Lower leg skin (tissue), 4 donors: Measurements from ENCODE around the gene DHRS4L2. TPM values are rescaled to one million over a fixed set of nuclear protein-coding genes. Genes with fewer than 3 reads are reported as not detected.
A peak's percentile ranks its signal among the peaks of the same experiment; 100 is the strongest.
"Not testable (repeated sequence)": the region's sequence is repeated elsewhere in the genome, so short reads cannot be mapped to it uniquely, and the experiment has no call there.

Source experiments
- DNase-seq, 2 donors: peaks; one replicate each; pipeline ENCODE4 v3.0.0-alpha.2; 2019; ENCODE audit warnings: low spot score in 2 of 2
- H3K4me3 ChIP-seq: fragments of 200-600 bp; sonication (generic); 2 replicates; pipeline ENCODE4 v1.5.1; 2017; ENCODE audit warnings: mild to moderate bottlenecking, low read depth; ENCODE audit not compliant: poor library complexity, severe bottlenecking
- CTCF ChIP-seq, 3 donors: fragments of 450-650 bp; IDR thresholded peaks; one replicate each; pipeline ENCODE4 v1.5.1; 2016; ENCODE audit warnings: antibody characterized with exemption in 3 of 3, mild to moderate bottlenecking in 3 of 3, moderate library complexity in 2 of 3
- POLR2A ChIP-seq, 2 donors: fragments of 450-650 bp; IDR thresholded peaks; one replicate each; pipeline ENCODE4 v1.6.1; 2016 to 2017; ENCODE audit warnings: antibody characterized with exemption in 2 of 2, mild to moderate bottlenecking in 1 of 2, moderate library complexity in 1 of 2
- WGBS, 2 donors: methylation state at CpG; one replicate each; pipeline ENCODE4 v1.1.5; 2018; 5-methylcytosine and 5-hydroxymethylcytosine counted together
- intact Hi-C: fragments of 100-400 bp; cut with DNase I; formaldehyde crosslinking; loops from one replicate; pipeline ENCODE4 v1.15.0; 2023; ENCODE audit warnings: low total_unique reads
- total RNA-seq, 4 donors: library from RNA; depleted of rRNA; stranded (reverse); fragments of >200 nt; gene quantifications; one replicate each; pipeline ENCODE4 v1.1.0, GENCODE V29; 2016

The DHRS4L2 gene
- total RNA-seq, 4 donors from 2014 or later: 15.8 to 40.4 (median 23.3) TPM

- WGBS, 2 donors: 57 to 89% methylated on average over 1 of the region's 2 CpGs
- intact Hi-C loops, H3K4me3 ChIP-seq, DNase-seq: not testable (repeated sequence)
Observed at GRCh38 chr14:23996825-23997224, 8.1 kb downstream of the DHRS4L2 start.

- H3K4me3 ChIP-seq, intact Hi-C loops, DNase-seq: not testable (repeated sequence)
- 94% methylated on average over 3 of the region's 5 CpGs; no CpG with 5 or more reads in 1 of the 2 donors for WGBS, 2 donors
Observed at GRCh38 chr14:23999640-24000039, 10.9 kb downstream of the DHRS4L2 start.

GRCh38 chr14:24001078-24001477, 12.3 kb downstream of the DHRS4L2 start:
- H3K4me3 ChIP-seq, DNase-seq, intact Hi-C loops: not testable (repeated sequence)

DNA sequence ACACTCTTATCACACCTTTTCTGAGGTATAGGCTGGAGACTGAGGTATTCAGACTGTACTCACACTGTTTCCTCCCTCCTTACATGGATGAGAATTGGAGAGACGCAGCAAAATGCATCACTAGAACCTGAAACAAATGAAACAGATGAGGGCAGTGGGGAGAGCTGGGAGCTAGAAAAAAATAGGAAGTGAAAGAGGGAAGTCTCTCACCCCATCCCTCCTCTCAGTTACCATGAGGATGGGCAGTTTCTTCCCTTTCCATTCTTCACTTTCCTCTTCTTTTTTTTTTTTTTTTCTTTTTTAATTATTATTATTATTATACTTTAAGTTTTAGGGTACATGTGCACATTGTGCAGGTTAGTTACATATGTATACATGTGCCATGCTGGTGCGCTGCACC, 12.9 kb downstream of the DHRS4L2 start:
- intact Hi-C loops, DNase-seq, H3K4me3 ChIP-seq: not testable (repeated sequence)
- WGBS, 2 donors: 100% methylated on average over 1 of the region's 2 CpGs; no CpG with 5 or more reads in 1 of the 2 donors

- DNase-seq, intact Hi-C loops, H3K4me3 ChIP-seq: not testable (repeated sequence)
- WGBS, 2 donors: 32% methylated on average over 5 of the region's 15 CpGs; no CpG with 5 or more reads in 1 of the 2 donors
Observed at GRCh38 chr14:24006471-24006816, 17.7 kb downstream of the DHRS4L2 start.

DNA sequence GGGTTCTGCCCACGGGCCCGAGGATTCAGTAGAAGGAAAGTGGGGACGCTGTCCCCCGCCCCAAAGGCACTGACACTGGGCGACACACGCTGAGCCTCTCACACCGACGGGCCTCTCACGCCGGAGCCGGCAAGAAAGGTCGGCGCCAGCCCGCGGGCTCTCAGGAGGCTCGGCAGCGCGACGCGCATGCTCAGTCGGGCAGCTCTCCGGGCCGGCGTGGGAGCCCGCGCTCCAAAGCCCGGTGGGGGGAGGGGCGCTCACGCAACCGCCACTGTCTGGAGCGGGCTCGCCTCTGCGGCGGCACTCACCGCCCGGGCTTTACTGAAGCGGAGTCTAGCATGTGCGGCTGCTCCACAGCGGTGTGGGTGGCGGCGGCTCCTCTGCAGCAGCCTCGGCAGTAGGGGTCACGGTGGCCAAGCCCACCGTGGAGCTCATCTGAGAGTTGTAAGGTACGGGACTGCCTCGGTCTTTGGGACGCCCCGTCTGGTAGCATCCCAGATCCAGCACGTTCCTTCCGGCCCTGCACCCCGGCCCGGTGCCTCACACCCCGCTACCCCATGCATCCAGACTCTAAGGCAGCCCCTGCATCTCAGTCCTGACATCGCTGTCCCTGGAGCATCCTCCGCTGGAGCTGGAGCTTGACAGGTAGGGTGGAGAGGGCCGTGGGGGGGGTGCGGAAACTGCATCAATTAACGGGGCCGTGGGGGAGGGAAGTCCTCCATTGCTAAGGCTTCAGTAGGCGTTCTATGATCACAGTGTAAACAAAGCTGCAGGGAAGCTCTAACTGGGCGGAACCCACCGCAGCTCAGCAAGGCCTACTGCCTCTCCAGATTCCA, 18.3 kb downstream of the DHRS4L2 start:
- WGBS, 2 donors: 8 to 28% methylated on average over 16 to 23 of the region's 62 CpGs

DNA sequence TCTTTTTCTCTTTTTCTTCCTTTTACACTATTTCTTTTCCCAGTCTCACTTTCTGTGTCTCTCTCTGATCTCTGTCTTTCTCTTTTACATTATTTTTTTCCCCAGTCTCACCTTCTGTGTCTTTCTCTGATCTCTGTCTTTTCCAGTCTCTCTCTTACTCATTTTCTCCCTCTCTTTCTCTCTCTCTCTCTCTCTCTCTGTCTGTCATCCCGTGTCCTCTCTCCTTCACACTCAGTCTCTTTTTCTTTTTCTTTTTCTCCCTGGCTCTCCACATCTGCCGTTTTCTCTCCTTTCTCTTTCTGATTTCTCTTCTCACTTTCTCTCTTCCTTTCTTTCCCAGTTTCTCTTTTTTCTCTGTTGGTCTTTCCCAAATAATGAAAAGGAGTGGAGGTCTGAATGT, 22.3 kb downstream of the DHRS4L2 start:
- no peak overlapping the region for H3K4me3 ChIP-seq
- 58 to 64% methylated on average over 2 of the region's 2 CpGs for WGBS, 2 donors
- DNase-seq: no peak
- intact Hi-C loops: loop anchor here (10.0 kb wide), 1 partner anchor 84 kb away; the partner anchor contains the start of gene PCK2
- TF ChIP-seq CTCF (IDR thresholded peaks at IDR 0.05): no peak
- no peak for TF ChIP-seq POLR2A (IDR thresholded peaks at IDR 0.05)

More for the DNA sequence above, 18.3 kb downstream of the DHRS4L2 start:
- intact Hi-C loops, DNase-seq, H3K4me3 ChIP-seq: not testable (repeated sequence)

DNA sequence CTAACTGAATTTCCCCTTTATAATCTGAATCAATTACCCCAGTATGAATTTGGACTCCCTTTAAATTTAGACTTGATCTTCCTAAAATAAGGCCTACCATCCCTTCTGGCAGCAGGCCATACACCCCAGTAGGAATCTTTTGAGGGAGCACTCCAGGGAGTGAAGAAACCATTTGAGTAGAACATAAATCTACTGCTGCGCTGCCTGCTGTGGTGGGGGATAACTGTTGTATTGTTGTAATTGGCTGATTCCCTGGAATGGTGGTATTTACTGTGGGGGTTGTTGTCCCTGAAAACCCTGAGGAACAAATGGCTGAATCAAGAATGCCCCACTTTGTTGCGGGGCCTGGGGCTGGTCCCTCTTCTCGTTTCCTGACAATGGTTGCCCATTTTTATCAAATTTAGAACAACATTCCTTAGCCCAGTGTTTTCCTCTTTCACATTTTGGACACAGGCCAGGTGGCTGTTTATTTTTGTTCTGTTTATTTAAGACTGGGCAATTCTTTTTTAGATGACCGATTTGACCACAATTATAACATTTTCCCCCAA, 24.1 kb downstream of the DHRS4L2 start:
- DNase-seq, H3K4me3 ChIP-seq: not testable (repeated sequence)
- WGBS, 2 donors: 77 to 79% methylated on average over 4 of the region's 4 CpGs
- intact Hi-C loops: loop anchor here (10.0 kb wide), 1 partner anchor 82 kb away; the partner anchor contains the start of gene PCK2

DNA sequence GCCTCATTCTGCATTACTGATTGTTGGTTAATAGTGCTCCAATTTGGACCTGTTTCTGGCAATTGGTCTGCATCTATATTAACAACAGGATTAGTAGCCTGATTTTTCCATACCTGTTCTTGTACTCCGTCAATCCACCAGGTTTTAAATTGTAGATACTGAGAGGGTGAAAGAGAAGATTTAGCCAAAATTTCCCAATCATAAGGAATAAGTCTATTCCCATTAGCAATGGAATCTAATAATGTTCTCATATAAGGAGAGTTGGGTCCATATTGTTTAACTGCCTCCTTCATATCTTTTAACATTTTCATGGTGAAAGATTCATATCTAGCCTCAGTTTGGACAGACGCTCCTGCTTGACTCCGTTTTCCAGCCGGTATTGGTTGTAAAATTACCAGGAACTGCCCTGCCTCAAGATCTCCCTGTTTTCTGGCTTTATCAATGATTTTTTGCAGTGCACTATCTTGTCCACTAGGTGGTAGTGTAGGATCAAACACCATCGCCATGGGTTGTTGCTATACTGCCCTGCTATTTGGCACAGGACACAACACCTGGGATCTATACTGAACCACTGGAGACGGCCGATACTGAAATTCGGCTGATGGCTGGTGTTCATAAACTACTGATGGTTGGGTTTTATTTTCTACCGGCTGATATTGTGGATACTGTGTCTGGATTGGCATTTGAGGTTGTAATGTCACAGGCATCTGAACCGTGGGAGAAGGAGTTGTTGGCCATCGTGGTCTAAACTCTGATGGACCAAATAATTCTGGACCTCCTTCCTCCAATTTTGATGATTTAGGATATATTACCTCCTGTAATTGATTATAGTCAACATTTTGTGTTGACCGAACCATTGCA, 25.2 kb downstream of the DHRS4L2 start:
- WGBS, 2 donors: 19 to 26% methylated on average over 12 of the region's 12 CpGs
- TF ChIP-seq POLR2A (IDR thresholded peaks at IDR 0.05) (no peak), CTCF (IDR thresholded peaks at IDR 0.05) (peak in 1 of 3 donors; percentile 80)
- H3K4me3 ChIP-seq: no peak overlapping the region
- intact Hi-C loops: loop anchor here (10.0 kb wide), 1 partner anchor 81 kb away; the partner anchor contains the start of gene PCK2
- DNase-seq: peak in 1 of 2 donors; percentile 48

GRCh38 chr14:24015745-24016144, 27.0 kb downstream of the DHRS4L2 start:
- WGBS, 2 donors: 96 to 97% methylated on average over 6 of the region's 6 CpGs
- DNase-seq, H3K4me3 ChIP-seq: not testable (repeated sequence)
- intact Hi-C loops: loop anchor here (10.0 kb wide), 1 partner anchor 79 kb away; the partner anchor contains the start of gene PCK2

GRCh38 chr14:24018978-24019377, 30.2 kb downstream of the DHRS4L2 start:
- intact Hi-C loops: loop anchor here (10.0 kb wide), 1 partner anchor 76 kb away; the partner anchor contains the start of gene PCK2
- DNase-seq, H3K4me3 ChIP-seq: not testable (repeated sequence)

DNA sequence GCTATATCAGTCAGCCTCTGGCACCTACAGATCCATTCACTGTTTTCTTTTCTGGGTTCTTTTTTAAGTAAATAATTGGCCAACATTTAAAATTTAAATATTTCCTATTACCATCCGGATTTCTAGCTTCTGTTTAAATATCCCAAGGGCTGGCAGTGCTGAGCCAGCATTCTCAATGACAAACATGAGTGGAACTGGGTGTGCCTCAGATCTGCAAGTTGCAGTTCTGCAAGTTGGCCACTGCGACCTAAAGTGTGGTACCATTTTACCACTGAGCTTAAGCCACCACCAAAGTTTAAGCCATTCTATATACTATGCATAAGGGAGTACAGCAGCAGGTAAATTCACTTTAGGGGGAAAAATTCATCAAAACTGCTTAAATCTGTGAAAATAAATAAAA, 31.2 kb downstream of the DHRS4L2 start:
- not testable (repeated sequence) for H3K4me3 ChIP-seq, DNase-seq
- intact Hi-C loops: loop anchor here (10.0 kb wide), 1 partner anchor 75 kb away; the partner anchor contains the start of gene PCK2
- WGBS, 2 donors: 12 to 21% methylated on average over 2 of the region's 2 CpGs
